SK-N-MC (cell line): ENCODE data around the gene MFAP3.

Experiments used
- DNase-seq: peaks from one replicate; pipeline ENCODE4 v3.0.0-alpha.2; 2011; ENCODE audit warnings: low read depth, low spot score
- H3K27ac ChIP-seq: fragments of 200-600 bp; sonication (generic); 2 replicates; pipeline ENCODE4 v1.5.1; 2016; ENCODE audit warnings: mixed run types
- H3K36me3 ChIP-seq: fragments of 200-600 bp; sonication (generic); 2 replicates; pipeline ENCODE4 v1.6.1; 2017; ENCODE audit warnings: antibody characterized with exemption, low read length, mixed read lengths; ENCODE audit not compliant: insufficient read depth
- H3K4me3 ChIP-seq: fragments of 200-600 bp; sonication (generic); 2 replicates; pipeline ENCODE4 v1.5.1; 2016
- H3K9ac ChIP-seq: fragments of 200-600 bp; sonication (generic); 2 replicates; pipeline ENCODE4 v1.8.0; 2017; ENCODE audit warnings: mixed run types, mixed read lengths; ENCODE audit not compliant: insufficient read length
- H3K9me3 ChIP-seq: fragments of 200-600 bp; sonication (generic); 2 replicates; pipeline ENCODE4 v1.6.1; 2017; ENCODE audit warnings: low read depth, mild to moderate bottlenecking, antibody characterized with exemption, low read length, moderate library complexity, mixed read lengths
- EZH2 ChIP-seq: fragments of 200-600 bp; sonication (generic); IDR thresholded peaks from one replicate; pipeline ENCODE4 v1.6.1; 2017; ENCODE audit warnings: antibody characterized with exemption
- FOXP2 ChIP-seq: optimal IDR thresholded peaks from 2 replicates; pipeline ENCODE3; 2011; ENCODE audit warnings: mild to moderate bottlenecking, moderate library complexity; ENCODE audit not compliant: insufficient read depth; ENCODE audit errors: extremely low read length, control extremely low read depth
- POLR2AphosphoS5 ChIP-seq: IDR thresholded peaks from 2 replicates; pipeline ENCODE4 v1.6.1; 2012; ENCODE audit warnings: mild to moderate bottlenecking, low read depth, low read length, borderline replicate concordance

The MFAP3 gene

DNA sequence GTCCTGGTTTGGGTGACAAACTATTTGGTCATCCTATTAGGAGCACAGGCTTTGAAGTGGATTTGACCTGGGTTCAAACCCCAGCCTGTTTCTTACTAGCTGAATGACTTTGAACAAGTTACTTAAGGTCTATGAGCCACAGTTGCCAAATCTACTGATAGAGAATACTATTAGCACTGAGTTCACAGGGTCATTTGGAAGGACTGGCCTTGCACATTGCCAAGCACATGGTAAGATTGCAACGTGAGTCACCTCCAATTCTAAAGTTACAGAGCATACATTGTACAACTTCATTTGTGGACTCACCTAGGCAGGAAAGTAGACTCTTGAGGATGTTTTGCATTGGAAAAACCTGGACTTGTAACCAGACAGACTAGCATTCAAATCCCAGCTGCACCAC lies 38.9 kb downstream of the MFAP3 start:
- Histone ChIP-seq H3K9ac (no peak overlapping the region), H3K4me3 (no peak overlapping the region), H3K36me3 (no peaks in the 10 kb centered on the region), H3K27ac (no peak overlapping the region), H3K9me3 (no peaks in the 10 kb centered on the region)
- no peak for DNase-seq
- TF ChIP-seq EZH2 = no peak
- no peak for TF ChIP-seq POLR2AphosphoS5
- no peak for TF ChIP-seq FOXP2

DNA sequence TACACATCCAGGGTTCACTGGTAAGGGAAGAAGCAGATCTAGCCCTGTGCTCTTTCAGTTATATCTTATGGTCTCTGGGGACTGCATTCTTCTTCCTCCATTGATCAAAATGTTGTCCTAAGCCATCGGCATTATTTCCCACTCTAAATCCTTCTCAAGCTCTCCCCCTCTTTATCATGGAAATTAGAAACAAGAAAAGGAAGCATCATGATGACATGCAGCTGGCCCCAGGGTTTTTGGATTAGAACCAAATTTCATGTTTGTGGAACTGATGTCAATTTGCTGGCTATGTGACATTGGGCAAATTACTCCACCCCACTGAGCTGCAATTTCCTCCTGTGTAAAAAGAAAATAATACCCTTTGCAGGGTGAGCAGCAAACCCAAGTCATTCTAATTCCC lies 39.5 kb downstream of the MFAP3 start:
- H3K27ac ChIP-seq = no peak overlapping the region
- H3K9ac ChIP-seq = no peak overlapping the region
- DNase-seq = peak; percentile 83
- H3K36me3 ChIP-seq = no peaks in the 10 kb centered on the region
- H3K9me3 ChIP-seq = no peaks in the 10 kb centered on the region
- no peak for TF ChIP-seq EZH2
- TF ChIP-seq FOXP2 = no peak
- TF ChIP-seq POLR2AphosphoS5 = no peak; the same call in 1 of the 2 replicates
- no peak overlapping the region for H3K4me3 ChIP-seq

- no peak for DNase-seq
- Histone ChIP-seq H3K4me3 (no peak overlapping the region), H3K9ac (no peak overlapping the region), H3K36me3 (no peaks in the 10 kb centered on the region), H3K27ac (no peak overlapping the region), H3K9me3 (no peaks in the 10 kb centered on the region)
- TF ChIP-seq FOXP2 (no peak), POLR2AphosphoS5 (no peak), EZH2 (no peak)
Observed at GRCh38 chr5:154081246-154081645, 42.5 kb downstream of the MFAP3 start.

DNA sequence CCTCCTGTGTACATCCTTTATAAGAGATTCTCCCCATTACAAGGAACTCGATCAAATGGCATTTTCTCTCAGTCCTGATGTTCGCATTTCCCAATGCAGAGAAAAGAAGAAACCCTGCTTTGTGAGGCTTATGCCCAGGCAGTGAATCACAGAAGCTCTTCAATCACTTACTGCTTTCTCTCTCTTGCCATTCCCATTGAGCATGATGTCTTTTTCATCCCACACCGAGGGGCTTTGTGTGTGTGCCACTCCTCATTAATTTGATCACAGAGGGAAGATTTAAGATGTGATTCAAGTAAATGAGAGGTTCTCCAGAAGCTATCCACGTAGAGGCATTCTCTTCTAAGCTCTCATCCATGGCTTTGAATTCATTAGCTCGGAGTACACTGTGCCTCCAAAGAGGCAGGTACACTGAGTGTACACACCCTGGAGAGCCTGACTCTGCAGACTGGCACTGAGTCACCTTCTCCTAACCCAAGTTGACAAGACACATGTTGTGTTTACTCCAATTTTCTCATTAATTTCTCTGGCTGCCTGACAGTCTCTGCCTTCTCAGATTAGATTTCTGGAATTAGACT lies 45.4 kb downstream of the MFAP3 start:
- TF ChIP-seq EZH2 (no peak), FOXP2 (no peak), POLR2AphosphoS5 (no peak)
- DNase-seq = no peak
- H3K27ac ChIP-seq = no peak overlapping the region
- no peaks in the 10 kb centered on the region for H3K9me3 ChIP-seq
- no peak overlapping the region for H3K9ac ChIP-seq
- no peak overlapping the region for H3K4me3 ChIP-seq
- no peaks in the 10 kb centered on the region for H3K36me3 ChIP-seq

DNA sequence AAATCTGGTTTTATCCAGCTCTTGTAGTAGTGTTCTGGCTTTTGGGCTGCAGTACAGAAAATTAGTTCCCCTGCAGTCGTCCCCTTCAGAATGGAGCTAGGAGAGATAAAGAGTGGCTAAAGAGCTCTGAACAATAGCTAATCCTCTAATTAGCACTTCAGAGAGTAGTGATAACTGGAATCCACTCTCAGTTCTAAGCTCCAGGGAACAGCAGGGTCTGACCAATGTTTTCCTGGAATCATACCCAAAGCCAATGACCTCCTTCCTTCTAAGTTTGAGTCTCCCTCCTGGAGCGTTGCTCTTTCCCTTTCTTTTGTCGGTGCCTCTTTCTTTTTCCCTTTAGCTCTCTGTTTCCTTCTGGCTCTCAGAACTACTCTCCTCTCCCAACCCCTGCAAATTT lies 47.4 kb downstream of the MFAP3 start:
- no peaks in the 10 kb centered on the region for H3K9me3 ChIP-seq
- H3K9ac ChIP-seq = no peak overlapping the region
- H3K36me3 ChIP-seq = no peaks in the 10 kb centered on the region
- DNase-seq = no peak
- no peak overlapping the region for H3K4me3 ChIP-seq
- H3K27ac ChIP-seq = no peak overlapping the region
- TF ChIP-seq EZH2 = no peak
- TF ChIP-seq FOXP2 = no peak
- TF ChIP-seq POLR2AphosphoS5 = no peak

DNA sequence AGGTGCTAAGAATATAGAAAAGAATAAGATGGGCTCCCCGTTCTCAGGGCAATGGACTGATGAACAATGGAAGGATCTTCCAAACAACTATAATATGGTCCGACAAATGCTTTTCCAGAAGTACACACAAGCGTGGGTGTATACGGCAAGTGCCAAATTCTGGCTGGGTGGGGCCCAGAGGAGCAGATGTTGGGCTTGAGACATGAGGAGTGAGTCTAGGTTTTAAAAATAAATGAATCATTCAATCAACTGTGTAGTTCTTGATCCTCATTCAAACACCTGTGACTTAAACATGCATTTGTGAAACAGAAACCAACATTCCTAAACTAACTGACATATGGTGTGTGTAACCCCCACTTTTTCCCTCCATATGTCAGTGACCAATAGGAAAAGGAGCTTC lies 47.9 kb downstream of the MFAP3 start:
- no peaks in the 10 kb centered on the region for H3K36me3 ChIP-seq
- H3K4me3 ChIP-seq = no peak overlapping the region
- no peaks in the 10 kb centered on the region for H3K9me3 ChIP-seq
- no peak overlapping the region for H3K9ac ChIP-seq
- DNase-seq = no peak
- no peak overlapping the region for H3K27ac ChIP-seq
- no peak for TF ChIP-seq POLR2AphosphoS5
- TF ChIP-seq EZH2 = no peak
- no peak for TF ChIP-seq FOXP2

GRCh38 chr5:154087260-154087659 lies 48.5 kb downstream of the MFAP3 start:
- H3K27ac ChIP-seq = no peak overlapping the region
- no peak for TF ChIP-seq FOXP2
- TF ChIP-seq POLR2AphosphoS5 = no peak
- no peak for TF ChIP-seq EZH2
- no peak overlapping the region for H3K9ac ChIP-seq
- no peaks in the 10 kb centered on the region for H3K36me3 ChIP-seq
- no peaks in the 10 kb centered on the region for H3K9me3 ChIP-seq
- no peak overlapping the region for H3K4me3 ChIP-seq
- no peak for DNase-seq

DNA sequence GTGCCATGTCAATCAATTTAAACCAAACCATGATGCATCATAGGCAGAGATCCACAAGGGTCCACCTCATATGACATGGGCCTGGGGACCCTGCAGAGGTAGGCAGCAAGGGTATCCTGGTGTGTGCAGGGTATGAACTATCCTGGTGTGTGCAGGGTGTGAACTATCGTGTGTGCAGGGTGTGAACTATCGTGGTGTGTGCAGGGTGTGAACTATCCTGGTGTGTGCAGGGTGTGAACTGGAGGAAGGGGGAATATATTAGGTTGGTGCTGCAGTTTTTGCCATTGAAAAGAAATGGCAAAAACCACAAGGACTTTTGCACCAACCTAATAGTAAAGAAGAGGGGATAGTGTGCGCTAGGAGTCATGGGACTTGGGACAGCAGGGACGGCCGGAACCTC lies 50.0 kb downstream of the MFAP3 start:
- Histone ChIP-seq H3K36me3 (no peaks in the 10 kb centered on the region), H3K9me3 (no peaks in the 10 kb centered on the region), H3K4me3 (no peak overlapping the region), H3K27ac (no peak overlapping the region), H3K9ac (no peak overlapping the region)
- DNase-seq = no peak
- TF ChIP-seq POLR2AphosphoS5 (no peak), FOXP2 (no peak)

DNA sequence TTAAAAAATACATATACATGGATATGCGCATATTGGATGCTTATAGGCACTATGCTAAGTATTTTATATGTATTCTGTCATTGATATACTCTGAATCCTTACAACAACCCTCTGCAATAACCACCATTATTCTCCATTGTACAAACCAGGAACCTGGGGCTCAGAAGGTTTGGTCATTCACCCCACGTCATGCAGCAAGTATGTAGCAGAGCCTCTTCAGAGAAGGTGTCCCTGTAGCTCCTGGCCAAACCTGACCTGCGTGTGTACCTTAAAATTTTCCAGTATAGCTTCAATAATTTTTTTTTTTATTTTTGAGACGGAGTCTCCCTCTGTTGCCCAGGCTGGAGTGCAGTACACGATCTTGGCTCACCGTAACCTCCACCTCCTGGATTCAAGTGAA lies 51.9 kb downstream of the MFAP3 start:
- no peak overlapping the region for H3K9ac ChIP-seq
- TF ChIP-seq FOXP2 = no peak
- TF ChIP-seq EZH2 = no peak
- TF ChIP-seq POLR2AphosphoS5 = no peak
- no peak overlapping the region for H3K4me3 ChIP-seq
- no peak overlapping the region for H3K27ac ChIP-seq
- no peaks in the 10 kb centered on the region for H3K36me3 ChIP-seq
- DNase-seq = no peak
- H3K9me3 ChIP-seq = no peaks in the 10 kb centered on the region
